Measurements from ENCODE around the gene TMEM101.
A peak's percentile ranks its signal among the peaks of the same experiment; 100 is the strongest.
"Not testable (repeated sequence)": the region's sequence is repeated elsewhere in the genome, so short reads cannot be mapped to it uniquely, and the experiment has no call there.

The TMEM101 gene

GRCh38 chr17:44014437-44015172 is at the start of gene TMEM101:
Gene TMEM101, minus strand, starts transcription at chr17:44014963. Its CDS starts 11 bp downstream, at chr17:44014952.
- H3K27me3 ChIP-seq (ENCODE audit: control insufficient read depth in 1 of 2, insufficient read depth in 2 of 2, low read length in 2 of 2): no peaks in the 10 kb centered on the region
- peak within 1 kb of the TSS; percentile 62 for H3K27ac ChIP-seq (ENCODE audit: low read depth, low read length)
- peaks cover 8% of the 10 kb centered on the region for H3K4me1 ChIP-seq (ENCODE audit: insufficient read depth, low read length)
- no peaks in the 10 kb centered on the region for H3K9me3 ChIP-seq (ENCODE audit: low read length)
- peak within 1 kb of the TSS; percentile 75 for H3K9ac ChIP-seq (ENCODE audit: low read length)
- peak within 1 kb of the TSS; percentile 60 to 97 for H3K4me3 ChIP-seq (ENCODE audit: low read depth in 1 of 2, low read length in 2 of 2)
- peaks cover 14% of the 10 kb centered on the region for H3K36me3 ChIP-seq (ENCODE audit: insufficient read depth, low read length)

- Histone ChIP-seq H3K27me3 (ENCODE audit: control insufficient read depth in 1 of 2, insufficient read depth in 2 of 2, low read length in 2 of 2) (no peaks in the 10 kb centered on the region), H3K4me1 (ENCODE audit: insufficient read depth, low read length) (peaks cover 13% of the 10 kb centered on the region), H3K36me3 (ENCODE audit: insufficient read depth, low read length) (peaks cover 22% of the 10 kb centered on the region), H3K9ac (ENCODE audit: low read length) (no peak overlapping the region), H3K27ac (ENCODE audit: low read depth, low read length) (no peak overlapping the region), H3K4me3 (ENCODE audit: low read depth in 1 of 2, low read length in 2 of 2) (no peak overlapping the region), H3K9me3 (ENCODE audit: low read length) (no peaks in the 10 kb centered on the region)
These were observed 49.2 kb upstream of the TMEM101 start for GRCh38 chr17:44063704-44064639.

- H3K9ac ChIP-seq (ENCODE audit: low read length): no peak overlapping the region
- H3K4me1 ChIP-seq (ENCODE audit: insufficient read depth, low read length): peaks cover 13% of the 10 kb centered on the region
- no peaks in the 10 kb centered on the region for H3K9me3 ChIP-seq (ENCODE audit: low read length)
- no peak overlapping the region for H3K27ac ChIP-seq (ENCODE audit: low read depth, low read length)
- H3K27me3 ChIP-seq (ENCODE audit: control insufficient read depth in 1 of 2, insufficient read depth in 2 of 2, low read length in 2 of 2): no peaks in the 10 kb centered on the region
- peaks cover 28% of the 10 kb centered on the region for H3K36me3 ChIP-seq (ENCODE audit: insufficient read depth, low read length)
- H3K4me3 ChIP-seq (ENCODE audit: low read depth in 1 of 2, low read length in 2 of 2): no peak overlapping the region
These were observed 48.1 kb upstream of the TMEM101 start for GRCh38 chr17:44062871-44063270.

- Histone ChIP-seq H3K9me3 (ENCODE audit: low read length) (no peaks in the 10 kb centered on the region), H3K9ac (ENCODE audit: low read length) (no peak overlapping the region), H3K4me3 (ENCODE audit: low read depth in 1 of 2, low read length in 2 of 2) (no peak overlapping the region), H3K27ac (ENCODE audit: low read depth, low read length) (no peak overlapping the region), H3K36me3 (ENCODE audit: insufficient read depth, low read length) (peaks cover 28% of the 10 kb centered on the region), H3K27me3 (ENCODE audit: control insufficient read depth in 1 of 2, insufficient read depth in 2 of 2, low read length in 2 of 2) (no peaks in the 10 kb centered on the region), H3K4me1 (ENCODE audit: insufficient read depth, low read length) (peaks cover 8% of the 10 kb centered on the region)
These were observed 46.7 kb upstream of the TMEM101 start for GRCh38 chr17:44061446-44061845.

- no peak overlapping the region for H3K4me3 ChIP-seq (ENCODE audit: low read depth in 1 of 2, low read length in 2 of 2)
- H3K4me1 ChIP-seq (ENCODE audit: insufficient read depth, low read length): no peaks in the 10 kb centered on the region
- H3K36me3 ChIP-seq (ENCODE audit: insufficient read depth, low read length): peaks cover 28% of the 10 kb centered on the region
- no peaks in the 10 kb centered on the region for H3K9me3 ChIP-seq (ENCODE audit: low read length)
- no peaks in the 10 kb centered on the region for H3K27me3 ChIP-seq (ENCODE audit: control insufficient read depth in 1 of 2, insufficient read depth in 2 of 2, low read length in 2 of 2)
- no peak overlapping the region for H3K27ac ChIP-seq (ENCODE audit: low read depth, low read length)
- no peak overlapping the region for H3K9ac ChIP-seq (ENCODE audit: low read length)
These were observed 44.5 kb upstream of the TMEM101 start for GRCh38 chr17:44059101-44059892.

- H3K9me3 ChIP-seq (ENCODE audit: low read length): no peaks in the 10 kb centered on the region
- peaks cover 28% of the 10 kb centered on the region for H3K36me3 ChIP-seq (ENCODE audit: insufficient read depth, low read length)
- H3K9ac ChIP-seq (ENCODE audit: low read length): no peak overlapping the region
- H3K4me1 ChIP-seq (ENCODE audit: insufficient read depth, low read length): peaks cover 6% of the 10 kb centered on the region
- no peak overlapping the region for H3K27ac ChIP-seq (ENCODE audit: low read depth, low read length)
- H3K4me3 ChIP-seq (ENCODE audit: low read depth in 1 of 2, low read length in 2 of 2): no peak overlapping the region
- H3K27me3 ChIP-seq (ENCODE audit: control insufficient read depth in 1 of 2, insufficient read depth in 2 of 2, low read length in 2 of 2): no peaks in the 10 kb centered on the region
These were observed 38.5 kb upstream of the TMEM101 start for GRCh38 chr17:44053125-44053872.

GRCh38 chr17:44049294-44050060 is 34.7 kb upstream of the TMEM101 start:
- Histone ChIP-seq H3K27ac (ENCODE audit: low read depth, low read length) (no peak overlapping the region), H3K9me3 (ENCODE audit: low read length) (no peaks in the 10 kb centered on the region), H3K4me3 (ENCODE audit: low read depth in 1 of 2, low read length in 2 of 2) (no peak overlapping the region), H3K9ac (ENCODE audit: low read length) (no peak overlapping the region), H3K27me3 (ENCODE audit: control insufficient read depth in 1 of 2, insufficient read depth in 2 of 2, low read length in 2 of 2) (no peaks in the 10 kb centered on the region), H3K4me1 (ENCODE audit: insufficient read depth, low read length) (peaks cover 6% of the 10 kb centered on the region), H3K36me3 (ENCODE audit: insufficient read depth, low read length) (peaks cover 28% of the 10 kb centered on the region)

- H3K27ac ChIP-seq (ENCODE audit: low read depth, low read length); H3K4me3 ChIP-seq (ENCODE audit: low read depth in 1 of 2, low read length in 2 of 2); H3K27me3 ChIP-seq (ENCODE audit: control insufficient read depth in 1 of 2, insufficient read depth in 2 of 2, low read length in 2 of 2); H3K9ac ChIP-seq (ENCODE audit: low read length); H3K9me3 ChIP-seq (ENCODE audit: low read length): not testable (repeated sequence)
- Histone ChIP-seq H3K36me3 (ENCODE audit: insufficient read depth, low read length) (peaks cover 23% of the 10 kb centered on the region), H3K4me1 (ENCODE audit: insufficient read depth, low read length) (peaks cover 18% of the 10 kb centered on the region)
These were observed 32.1 kb upstream of the TMEM101 start for GRCh38 chr17:44046893-44047292.

- no peak overlapping the region for H3K9ac ChIP-seq (ENCODE audit: low read length)
These were observed 30.7 kb upstream of the TMEM101 start for GRCh38 chr17:44045486-44045885.

GRCh38 chr17:44044071-44044470 is 29.3 kb upstream of the TMEM101 start:
- Histone ChIP-seq H3K4me3 (ENCODE audit: low read depth in 1 of 2, low read length in 2 of 2) (no peak overlapping the region), H3K27ac (ENCODE audit: low read depth, low read length) (no peak overlapping the region), H3K36me3 (ENCODE audit: insufficient read depth, low read length) (no peaks in the 10 kb centered on the region), H3K9ac (ENCODE audit: low read length) (no peak overlapping the region), H3K4me1 (ENCODE audit: insufficient read depth, low read length) (peaks cover 40% of the 10 kb centered on the region), H3K9me3 (ENCODE audit: low read length) (no peaks in the 10 kb centered on the region), H3K27me3 (ENCODE audit: control insufficient read depth in 1 of 2, insufficient read depth in 2 of 2, low read length in 2 of 2) (no peaks in the 10 kb centered on the region)

More at GRCh38 chr17:44045486-44045885, 30.7 kb upstream of the TMEM101 start:
- H3K27me3 ChIP-seq (ENCODE audit: control insufficient read depth in 1 of 2, insufficient read depth in 2 of 2, low read length in 2 of 2): no peaks in the 10 kb centered on the region
- no peak overlapping the region for H3K27ac ChIP-seq (ENCODE audit: low read depth, low read length)
- peaks cover 13% of the 10 kb centered on the region for H3K36me3 ChIP-seq (ENCODE audit: insufficient read depth, low read length)
- H3K4me1 ChIP-seq (ENCODE audit: insufficient read depth, low read length): peaks cover 31% of the 10 kb centered on the region
- H3K4me3 ChIP-seq (ENCODE audit: low read depth in 1 of 2, low read length in 2 of 2): no peak overlapping the region
- no peaks in the 10 kb centered on the region for H3K9me3 ChIP-seq (ENCODE audit: low read length)
